Ascending aorta (tissue), 2 donors: ENCODE data around the gene ZNF716. TPM values are rescaled to one million over a fixed set of nuclear protein-coding genes. Genes with fewer than 3 reads are reported as not detected.

Source experiments
- DNase-seq, 2 donors: peaks; one replicate each; pipeline ENCODE4 v3.0.0-alpha.2; 2019; ENCODE audit warnings: low spot score in 2 of 2
- H3K27ac ChIP-seq, 2 donors: fragments of 200-600 bp; sonication (generic); one replicate each; pipeline ENCODE4 v1.5.1; 2016 to 2017; ENCODE audit warnings: mild to moderate bottlenecking in 1 of 2
- H3K27me3 ChIP-seq: fragments of 200-600 bp; sonication (generic); one replicate; pipeline ENCODE4 v1.5.1; 2017
- H3K36me3 ChIP-seq, 2 donors: fragments of 200-600 bp; sonication (generic); one replicate each; pipeline ENCODE4 v1.5.1; 2016
- H3K4me1 ChIP-seq, 2 donors: fragments of 200-600 bp; sonication (generic); one replicate each; pipeline ENCODE4 v1.5.1; 2016 to 2017; ENCODE audit warnings: mild to moderate bottlenecking in 1 of 2
- H3K4me3 ChIP-seq, 2 donors: fragments of 200-600 bp; sonication (generic); one replicate each; pipeline ENCODE4 v1.5.1; 2016 to 2017; ENCODE audit warnings: mild to moderate bottlenecking in 1 of 2
- H3K9me3 ChIP-seq, 2 donors: fragments of 200-600 bp; sonication (generic); one replicate each; pipeline ENCODE4 v1.5.1; 2016
- CTCF ChIP-seq, 3 experiments: fragments of 200-600 bp in 2 of 3; fragments of 450-650 bp in 1 of 3; sonication (generic) in 2 of 3; IDR thresholded peaks; one replicate each; pipeline ENCODE4 v1.5.1; 2016 to 2019; ENCODE audit warnings: antibody characterized with exemption in 3 of 3, mild to moderate bottlenecking in 1 of 3, moderate library complexity in 1 of 3
- intact Hi-C: fragments of 100-400 bp; cut with DNase I; formaldehyde crosslinking; loops from one replicate; pipeline ENCODE4 v1.15.1; 2023
- total RNA-seq: library from RNA; depleted of rRNA; stranded (reverse); fragments of >200 nt; gene quantifications from one replicate; pipeline ENCODE4 v1.1.0, GENCODE V29; 2016

Gene ZNF716
- total RNA-seq, 1 donor from 2014 or later, result not detected

DNA sequence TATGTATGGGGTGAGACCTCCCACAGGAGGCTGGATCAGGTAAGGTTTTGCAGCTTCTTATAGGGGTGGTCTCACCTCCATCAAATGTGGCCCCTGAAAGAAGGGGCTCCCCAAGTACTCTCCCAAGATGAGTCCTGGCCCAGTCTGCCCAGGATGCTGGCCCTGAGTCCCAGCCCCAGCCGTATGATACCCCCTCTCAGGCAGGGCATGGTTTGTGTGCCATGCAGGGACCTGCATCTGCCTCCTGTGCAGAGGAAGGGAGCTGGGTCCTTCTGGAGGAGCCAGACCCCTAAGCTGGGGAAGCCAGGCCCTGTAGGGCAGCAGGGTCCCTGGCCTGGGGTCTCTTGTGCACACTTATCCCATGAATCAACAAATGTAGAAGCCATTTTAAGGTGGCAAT lies 35.1 kb upstream of the ZNF716 start:
- Histone ChIP-seq H3K9me3 (no peaks in the 10 kb centered on the region), H3K4me3 (no peak overlapping the region), H3K27me3 (no peaks in the 10 kb centered on the region), H3K36me3 (no peaks in the 10 kb centered on the region), H3K4me1 (no peaks in the 10 kb centered on the region), H3K27ac (no peak overlapping the region)
- no peak for DNase-seq
- intact Hi-C loops, result no loop called here
- no peak for TF ChIP-seq CTCF (IDR thresholded peaks at IDR 0.05)

DNA sequence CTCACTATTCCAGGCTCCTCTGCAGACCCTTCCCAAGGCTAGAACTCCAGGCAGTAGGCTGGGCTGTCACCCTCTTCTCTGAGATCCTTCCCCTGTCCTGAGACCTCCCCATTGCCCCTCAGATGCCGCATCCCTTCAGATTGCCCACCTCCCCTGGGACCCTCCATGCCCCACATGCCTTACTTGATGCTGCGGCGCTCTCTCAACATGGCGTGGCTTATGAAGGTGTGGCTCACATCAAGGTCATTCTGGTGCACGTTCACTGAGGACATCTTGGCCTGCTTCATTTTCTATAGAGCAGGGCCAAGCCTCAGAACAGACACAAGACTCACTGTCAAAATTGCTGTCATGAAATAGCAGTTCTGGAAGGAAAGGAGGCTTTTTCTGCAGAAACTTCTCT lies 34.7 kb upstream of the ZNF716 start:
- Histone ChIP-seq H3K9me3 (no peaks in the 10 kb centered on the region), H3K4me1 (no peaks in the 10 kb centered on the region), H3K27ac (no peak overlapping the region), H3K4me3 (no peak overlapping the region), H3K36me3 (no peaks in the 10 kb centered on the region), H3K27me3 (no peaks in the 10 kb centered on the region)
- no peak for DNase-seq
- no peak for TF ChIP-seq CTCF (IDR thresholded peaks at IDR 0.05)
- intact Hi-C loops, result no loop called here

DNA sequence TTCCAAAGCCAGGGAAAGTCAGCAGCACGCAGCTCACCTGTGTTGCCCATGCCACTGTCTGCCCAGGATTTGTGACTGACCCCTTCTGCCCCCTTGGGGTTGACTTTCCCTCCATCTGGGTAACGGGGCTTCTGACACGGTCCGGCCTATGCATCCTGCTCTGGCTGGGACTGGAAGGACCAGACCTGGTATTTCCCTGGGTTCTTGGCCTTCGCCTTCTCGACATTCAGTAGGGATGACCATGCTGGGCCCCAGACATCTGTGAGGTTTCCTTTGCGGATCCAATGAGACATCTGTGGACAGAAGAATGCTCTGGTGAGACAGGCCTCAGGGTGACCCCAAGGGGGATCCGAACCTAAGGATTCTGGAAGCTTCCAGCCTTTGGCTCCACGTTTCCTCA lies 34.2 kb upstream of the ZNF716 start:
- H3K4me1 ChIP-seq, result no peaks in the 10 kb centered on the region
- H3K4me3 ChIP-seq, result no peak overlapping the region
- no peaks in the 10 kb centered on the region for H3K9me3 ChIP-seq
- no peak for DNase-seq
- H3K27ac ChIP-seq, result no peak overlapping the region
- H3K27me3 ChIP-seq, result no peaks in the 10 kb centered on the region
- intact Hi-C loops, result no loop called here
- TF ChIP-seq CTCF (IDR thresholded peaks at IDR 0.05), result no peak
- H3K36me3 ChIP-seq, result no peaks in the 10 kb centered on the region

GRCh38 chr7:57416601-57417358 lies 33.2 kb upstream of the ZNF716 start:
- DNase-seq, result no peak
- Histone ChIP-seq H3K9me3 (no peaks in the 10 kb centered on the region), H3K4me3 (no peak overlapping the region), H3K27ac (no peak overlapping the region), H3K36me3 (no peaks in the 10 kb centered on the region), H3K4me1 (no peaks in the 10 kb centered on the region), H3K27me3 (no peaks in the 10 kb centered on the region)
- intact Hi-C loops, result no loop called here
- no peak for TF ChIP-seq CTCF (IDR thresholded peaks at IDR 0.05)

DNA sequence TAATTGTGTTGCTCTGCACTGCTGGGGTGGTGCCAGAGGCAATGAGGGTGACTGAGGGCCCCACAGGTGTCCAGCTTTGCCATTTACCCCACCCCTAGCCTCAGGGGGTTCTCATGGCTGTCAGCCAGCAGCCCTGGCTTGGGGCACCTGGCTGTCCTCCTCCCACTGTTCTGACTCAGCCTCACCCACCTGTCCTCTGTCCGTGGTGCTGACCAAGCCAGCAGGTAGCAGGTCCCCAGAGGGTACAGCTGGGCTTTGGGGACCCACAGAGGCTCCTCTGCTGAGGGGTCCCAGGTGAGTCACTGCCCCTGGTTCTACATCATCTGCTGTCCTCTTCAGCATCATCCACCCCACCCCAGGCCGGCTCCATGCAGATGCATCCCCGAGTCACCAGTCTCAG lies 32.2 kb upstream of the ZNF716 start:
- no peaks in the 10 kb centered on the region for H3K27me3 ChIP-seq
- TF ChIP-seq CTCF (IDR thresholded peaks at IDR 0.05), result no peak
- no peaks in the 10 kb centered on the region for H3K4me1 ChIP-seq
- intact Hi-C loops, result no loop called here
- H3K9me3 ChIP-seq, result no peaks in the 10 kb centered on the region
- H3K27ac ChIP-seq, result no peak overlapping the region
- no peak for DNase-seq
- no peaks in the 10 kb centered on the region for H3K36me3 ChIP-seq
- H3K4me3 ChIP-seq, result no peak overlapping the region

DNA sequence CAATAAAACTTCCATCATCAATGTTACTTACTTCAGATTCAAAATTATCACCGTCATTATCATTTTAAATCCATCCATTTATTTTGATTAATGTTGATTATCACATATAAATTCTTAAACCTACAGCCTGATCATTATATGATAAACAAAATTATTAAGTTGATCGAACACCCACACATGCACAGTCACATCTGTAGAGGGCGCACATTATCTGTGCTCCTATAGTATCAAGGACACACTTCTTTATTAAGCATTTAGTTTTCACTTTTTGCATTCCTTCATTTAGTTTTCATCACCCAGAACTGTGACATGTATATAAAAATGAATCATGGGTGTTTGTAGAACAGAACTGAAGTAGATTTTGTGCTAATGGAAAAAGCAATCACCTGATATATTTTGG lies 26.2 kb upstream of the ZNF716 start:
- intact Hi-C loops, result no loop called here
- TF ChIP-seq CTCF (IDR thresholded peaks at IDR 0.05), result no peak
- no peaks in the 10 kb centered on the region for H3K36me3 ChIP-seq

More for the DNA sequence above, 26.2 kb upstream of the ZNF716 start:
- no peak for DNase-seq
- no peak overlapping the region for H3K4me3 ChIP-seq
- H3K27ac ChIP-seq, result no peak overlapping the region
- no peaks in the 10 kb centered on the region for H3K4me1 ChIP-seq
- no peaks in the 10 kb centered on the region for H3K9me3 ChIP-seq
- no peaks in the 10 kb centered on the region for H3K27me3 ChIP-seq
